Esophagus muscularis mucosa (tissue), 4 donors: ENCODE measurements around the gene DOCK11. TPM values are rescaled to one million over a fixed set of nuclear protein-coding genes. Genes with fewer than 3 reads are reported as not detected.

Experiments used
- DNase-seq: peaks from one replicate; pipeline ENCODE4 v3.0.0-alpha.2; 2017; ENCODE audit errors: extremely low spot score
- H3K27ac ChIP-seq, 4 donors: fragments of 200-600 bp; sonication (generic); replicated peaks in 1 of 4; 1 replicate in 3 of 4; 2 replicates in 1 of 4; pipeline ENCODE4 v1.5.1; 2016 to 2019; ENCODE audit warnings: mild to moderate bottlenecking in 1 of 4
- H3K27me3 ChIP-seq, 4 donors: fragments of 200-600 bp; sonication (generic); one replicate each; pipeline versions ENCODE4 v1.5.1 to v1.6.0; 2016 to 2019
- H3K36me3 ChIP-seq, 4 donors: fragments of 200-600 bp; sonication (generic); one replicate each; pipeline ENCODE4 v1.5.1; 2016 to 2019
- H3K4me1 ChIP-seq, 4 donors: fragments of 200-600 bp; sonication (generic); one replicate each; pipeline ENCODE4 v1.5.1; 2016 to 2019
- H3K4me3 ChIP-seq, 4 donors: fragments of 200-600 bp; sonication (generic); 1 replicate in 2 of 4; 2 replicates in 2 of 4; pipeline ENCODE4 v1.5.1; 2016 to 2019; ENCODE audit warnings: mild to moderate bottlenecking in 4 of 4, moderate library complexity in 1 of 4
- H3K9me3 ChIP-seq, 4 donors: fragments of 200-600 bp; sonication (generic); 1 replicate in 3 of 4; 2 replicates in 1 of 4; pipeline ENCODE4 v1.5.1; 2016 to 2019
- EP300 ChIP-seq: sonication (generic); formaldehyde crosslinking; IDR thresholded peaks from one replicate; pipeline ENCODE4 v1.6.1; 2017; ENCODE audit warnings: antibody characterized with exemption
- POLR2A ChIP-seq: fragments of 450-650 bp; IDR thresholded peaks from one replicate; pipeline ENCODE4 v1.6.1; 2017; ENCODE audit warnings: antibody characterized with exemption, moderate library complexity, mild to moderate bottlenecking, low read depth
- POLR2AphosphoS5 ChIP-seq, 2 donors: sonication (generic); formaldehyde crosslinking; IDR thresholded peaks; one replicate each; pipeline ENCODE4 v1.6.1; 2017; ENCODE audit warnings: antibody characterized with exemption in 2 of 2
- WGBS: methylation state at CpG from one replicate; pipeline ENCODE4 v1.1.5; 2018; 5-methylcytosine and 5-hydroxymethylcytosine counted together
- intact Hi-C: fragments of 100-400 bp; cut with DNase I; formaldehyde crosslinking; loops from one replicate; pipeline ENCODE4 v1.15.1; 2023
- total RNA-seq, 4 donors: library from RNA; depleted of rRNA; stranded (reverse); fragments of >200 nt; gene quantifications; one replicate each; pipeline versions ENCODE4 v1.1.0 to v1.2.1, GENCODE V29; 2016
- TF ChIP-seq, protein P1 (sequence below), 3 experiments: fragments of 200-600 bp in 2 of 3; fragments of 450-650 bp in 1 of 3; sonication (generic) in 2 of 3; IDR thresholded peaks; one replicate each; pipeline ENCODE4 v1.5.1; 2017 to 2019; ENCODE audit warnings: antibody characterized with exemption in 3 of 3, mild to moderate bottlenecking in 2 of 3, moderate library complexity in 1 of 3

The DOCK11 gene
- total RNA-seq, 4 donors from 2014 or later: 62.0 to 103 (median 64.7) TPM

DNA sequence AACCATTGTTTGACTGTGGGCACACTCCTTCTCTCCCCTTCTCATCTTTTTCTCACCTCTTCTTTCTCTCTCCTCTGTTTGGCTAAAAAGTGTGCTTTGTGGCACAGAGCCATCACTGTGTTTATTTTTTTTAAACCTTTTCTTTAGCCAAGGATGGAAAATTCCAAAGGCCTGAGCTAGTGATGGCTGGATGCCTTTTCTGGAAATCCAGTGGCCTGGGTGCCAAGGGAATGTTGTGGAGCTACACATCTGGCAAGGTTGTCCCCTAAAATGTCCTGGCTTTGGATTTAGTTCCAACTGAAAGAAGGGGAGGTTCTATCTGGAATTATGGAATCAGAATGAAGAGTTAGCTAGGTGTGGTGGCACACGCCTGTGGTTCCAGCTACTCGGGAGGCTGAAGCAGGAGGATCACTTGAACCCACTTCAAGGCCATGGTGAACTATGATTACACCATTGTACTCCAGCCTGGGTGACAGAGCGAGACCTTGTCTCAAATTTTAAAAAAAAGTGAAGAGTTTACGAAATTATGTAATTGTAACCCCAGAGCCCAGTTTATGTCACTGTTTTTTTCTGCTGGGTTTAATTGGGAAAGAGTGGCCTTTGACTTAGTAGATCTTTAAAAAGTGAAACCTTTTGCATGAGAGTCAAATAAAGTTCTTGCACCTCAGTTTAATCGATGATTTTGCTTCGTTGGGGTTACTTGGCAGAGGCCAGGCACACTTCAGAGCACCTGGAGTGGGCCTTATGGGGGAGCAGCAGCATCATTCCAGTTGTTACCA, 17.7 kb downstream of the DOCK11 start:
- TF ChIP-seq POLR2AphosphoS5 (IDR thresholded peaks at IDR 0.05) (peak in 1 of 2 donors; percentile 40), EP300 (no peak)
- H3K9me3 ChIP-seq: peaks cover 0 to 11% (median 0%) of the 10 kb centered on the region in 4 donors
- intact Hi-C loops: no loop called here
- H3K27ac ChIP-seq: peak overlapping the region; percentile 66 to 76 (median 72)
- H3K4me1 ChIP-seq: peaks cover 0 to 66% (median 54%) of the 10 kb centered on the region in 4 donors
- H3K36me3 ChIP-seq: no peaks in the 10 kb centered on the region
- no peak overlapping the region for H3K4me3 ChIP-seq
- no peak for DNase-seq
- 78% methylated on average over 6 of the region's 6 CpGs for WGBS
- H3K27me3 ChIP-seq: no peaks in the 10 kb centered on the region

DNA sequence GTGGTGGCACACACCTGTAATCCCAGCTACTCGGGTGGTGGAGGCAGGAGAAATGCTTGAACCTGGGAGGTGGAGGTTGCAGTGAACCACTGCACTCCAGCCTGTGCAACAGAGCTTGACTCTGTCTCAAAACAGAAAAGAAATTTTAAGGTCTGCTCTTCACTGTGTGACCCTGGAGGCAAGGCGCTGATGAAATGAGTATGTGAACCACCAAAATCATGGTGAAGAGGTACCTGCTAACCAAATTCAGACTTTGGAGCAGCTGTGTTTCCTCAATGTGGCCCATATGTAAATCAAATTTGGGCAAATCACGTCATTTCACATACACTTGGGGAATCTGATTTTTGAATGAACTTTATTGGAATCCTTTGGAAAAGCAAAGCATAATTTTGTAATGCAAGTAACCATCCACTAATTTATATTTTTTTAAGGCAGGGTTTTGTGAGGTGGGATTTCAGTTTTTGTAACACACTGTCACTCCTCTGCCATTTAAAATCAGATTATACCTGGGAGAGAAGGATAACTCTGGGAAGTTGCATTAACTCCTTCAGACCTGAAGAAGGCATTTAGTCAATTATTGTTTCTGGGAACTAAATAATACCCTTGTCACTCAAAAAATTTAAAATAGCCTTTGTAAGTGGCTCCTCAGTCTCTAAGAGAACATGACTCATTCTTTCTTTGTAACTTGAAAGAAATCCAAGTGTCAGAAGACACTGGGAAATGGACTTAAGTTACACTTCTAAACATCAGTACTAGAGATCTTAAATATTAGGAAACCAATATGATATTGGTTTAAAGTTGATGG, 24.0 kb downstream of the DOCK11 start:
- Histone ChIP-seq H3K4me1 (peaks cover 0 to 63% (median 43%) of the 10 kb centered on the region in 4 donors), H3K27me3 (no peaks in the 10 kb centered on the region), H3K4me3 (no peak overlapping the region), H3K36me3 (no peaks in the 10 kb centered on the region), H3K27ac (peak overlapping the region; percentile 69 to 76 (median 74)), H3K9me3 (peaks cover 0 to 8% (median 0%) of the 10 kb centered on the region in 4 donors)
- intact Hi-C loops: no loop called here
- DNase-seq: no peak
- 52% methylated on average over 3 of the region's 3 CpGs for WGBS
- TF ChIP-seq POLR2A (no peak), EP300 (no peak), POLR2AphosphoS5 (IDR thresholded peaks at IDR 0.05) (no peak)
- TF ChIP-seq, protein P1, sequence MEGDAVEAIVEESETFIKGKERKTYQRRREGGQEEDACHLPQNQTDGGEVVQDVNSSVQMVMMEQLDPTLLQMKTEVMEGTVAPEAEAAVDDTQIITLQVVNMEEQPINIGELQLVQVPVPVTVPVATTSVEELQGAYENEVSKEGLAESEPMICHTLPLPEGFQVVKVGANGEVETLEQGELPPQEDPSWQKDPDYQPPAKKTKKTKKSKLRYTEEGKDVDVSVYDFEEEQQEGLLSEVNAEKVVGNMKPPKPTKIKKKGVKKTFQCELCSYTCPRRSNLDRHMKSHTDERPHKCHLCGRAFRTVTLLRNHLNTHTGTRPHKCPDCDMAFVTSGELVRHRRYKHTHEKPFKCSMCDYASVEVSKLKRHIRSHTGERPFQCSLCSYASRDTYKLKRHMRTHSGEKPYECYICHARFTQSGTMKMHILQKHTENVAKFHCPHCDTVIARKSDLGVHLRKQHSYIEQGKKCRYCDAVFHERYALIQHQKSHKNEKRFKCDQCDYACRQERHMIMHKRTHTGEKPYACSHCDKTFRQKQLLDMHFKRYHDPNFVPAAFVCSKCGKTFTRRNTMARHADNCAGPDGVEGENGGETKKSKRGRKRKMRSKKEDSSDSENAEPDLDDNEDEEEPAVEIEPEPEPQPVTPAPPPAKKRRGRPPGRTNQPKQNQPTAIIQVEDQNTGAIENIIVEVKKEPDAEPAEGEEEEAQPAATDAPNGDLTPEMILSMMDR (IDR thresholded peaks at IDR 0.05): no peak

DNA sequence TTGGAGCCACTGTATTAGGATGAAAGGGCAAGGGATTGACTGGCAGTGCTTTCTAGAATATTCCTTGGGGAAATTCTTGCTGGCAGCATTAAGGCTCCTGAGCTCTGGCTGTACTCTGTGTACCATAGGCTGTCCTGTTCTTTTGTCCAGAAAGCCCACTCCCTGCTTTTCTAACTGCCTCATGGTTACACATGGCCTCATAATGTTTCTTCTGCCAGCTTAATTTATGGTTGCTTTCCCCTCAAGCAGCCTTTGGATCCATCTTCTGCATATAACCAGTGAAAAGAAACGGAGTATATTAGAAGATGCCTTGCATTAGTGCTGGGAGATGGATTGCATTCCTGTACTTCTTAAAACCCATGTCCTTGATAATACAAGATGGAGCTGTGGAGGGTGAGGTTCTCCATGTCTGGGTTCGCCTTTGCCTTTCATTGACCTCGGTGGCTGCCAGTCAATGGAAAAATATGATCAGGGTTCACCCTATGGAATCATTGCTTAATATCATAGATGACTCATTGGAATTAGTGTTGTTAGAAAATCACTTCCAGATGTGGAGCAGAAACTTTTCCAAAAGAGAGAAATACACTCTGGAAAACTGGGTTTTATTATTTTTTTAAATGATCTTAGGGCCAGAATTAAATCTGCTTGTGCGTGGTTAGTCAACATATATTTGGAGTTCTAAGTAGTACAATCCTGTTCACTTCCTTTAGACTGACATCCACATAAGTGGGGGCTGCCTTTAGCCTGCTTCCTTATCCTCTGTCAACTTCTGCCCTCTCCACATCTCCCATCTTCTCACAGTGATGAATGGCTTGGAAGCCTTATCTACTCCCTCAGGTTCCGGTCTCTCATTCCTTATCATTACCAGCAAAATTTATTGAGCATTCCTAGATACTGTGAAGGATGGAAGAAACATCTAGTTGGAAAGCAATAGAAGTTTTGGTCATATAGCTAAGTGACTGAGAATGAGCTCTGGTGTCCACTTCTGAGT, 24.9 kb downstream of the DOCK11 start:
- no peak for DNase-seq
- TF ChIP-seq EP300 (no peak), POLR2AphosphoS5 (IDR thresholded peaks at IDR 0.05) (peak in 1 of 2 donors; percentile 23)
- 71% methylated on average over 5 of the region's 5 CpGs for WGBS
- Histone ChIP-seq H3K9me3 (no peaks in the 10 kb centered on the region), H3K4me3 (no peak overlapping the region), H3K27me3 (no peaks in the 10 kb centered on the region), H3K36me3 (no peaks in the 10 kb centered on the region), H3K4me1 (peaks cover 0 to 63% (median 43%) of the 10 kb centered on the region in 4 donors), H3K27ac (peak overlapping the region; percentile 69 to 76 (median 74))
- intact Hi-C loops: no loop called here

DNA sequence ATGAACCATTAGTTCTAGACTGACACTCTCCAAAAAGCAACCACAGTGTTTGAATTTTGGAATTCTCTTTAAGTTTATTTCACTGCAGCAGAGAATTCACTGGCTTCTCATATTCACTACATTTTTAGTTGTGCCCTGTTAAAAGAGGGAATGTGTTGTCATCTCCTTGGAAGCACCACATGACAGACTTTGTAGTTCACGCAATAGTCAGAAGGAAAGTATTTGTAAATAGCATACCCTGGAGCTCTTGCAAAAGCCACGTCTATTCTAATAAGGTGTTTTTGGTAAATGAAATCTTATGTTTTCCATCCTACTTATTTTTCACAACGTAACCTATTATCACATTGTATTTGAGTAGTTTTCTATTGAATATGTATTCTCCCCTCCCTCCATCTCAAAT, 25.8 kb downstream of the DOCK11 start:
- Histone ChIP-seq H3K4me3 (no peak overlapping the region), H3K4me1 (peaks cover 3 to 69% (median 48%) of the 10 kb centered on the region in 4 donors), H3K9me3 (no peaks in the 10 kb centered on the region), H3K27me3 (no peaks in the 10 kb centered on the region), H3K36me3 (no peaks in the 10 kb centered on the region), H3K27ac (peak overlapping the region; percentile 69 to 76 (median 74))
- 55% methylated on average over 3 of the region's 3 CpGs for WGBS
- DNase-seq: no peak
- TF ChIP-seq, protein P1 (IDR thresholded peaks at IDR 0.05): no peak
- TF ChIP-seq POLR2A (no peak), POLR2AphosphoS5 (IDR thresholded peaks at IDR 0.05) (peak in 1 of 2 donors; percentile 51), EP300 (no peak)
- intact Hi-C loops: no loop called here

DNA sequence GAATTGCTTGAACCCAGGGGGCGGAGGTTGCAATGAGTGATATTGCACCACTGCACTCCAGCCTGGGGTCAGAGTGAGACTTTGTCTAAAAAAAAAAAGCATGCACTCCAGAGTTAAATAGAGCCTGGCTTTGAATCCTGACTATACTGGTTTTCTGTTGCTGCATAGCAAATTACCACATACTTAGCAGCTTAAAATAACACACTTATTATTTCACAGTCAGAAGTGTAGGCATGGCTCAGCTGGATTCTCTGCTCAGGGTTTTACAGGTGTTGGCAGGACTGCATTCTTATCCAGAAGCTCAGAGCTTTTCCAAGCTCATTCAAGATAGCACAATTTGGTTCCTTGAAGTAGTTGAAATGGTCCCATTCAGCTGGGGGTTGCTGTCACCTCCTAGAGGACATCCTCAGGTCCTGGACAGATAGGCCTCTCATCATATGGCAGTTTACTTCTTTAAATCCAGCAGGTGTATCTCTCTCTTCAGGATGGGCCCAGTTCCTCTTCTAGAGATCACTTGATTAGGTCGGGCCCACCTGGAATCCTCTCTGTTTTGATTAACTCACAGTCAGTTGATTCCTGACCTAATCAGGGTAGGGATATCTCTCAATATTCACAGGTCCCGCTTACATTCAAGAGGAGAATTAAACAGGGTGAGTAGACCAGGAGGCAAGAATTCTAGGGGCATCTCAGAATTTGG, 26.8 kb downstream of the DOCK11 start:
- H3K9me3 ChIP-seq: no peaks in the 10 kb centered on the region
- intact Hi-C loops: no loop called here

More for the DNA sequence above, 26.8 kb downstream of the DOCK11 start:
- WGBS: 88% methylated on average over 3 of the region's 3 CpGs
- Histone ChIP-seq H3K36me3 (no peaks in the 10 kb centered on the region), H3K4me1 (peaks cover 3 to 75% (median 53%) of the 10 kb centered on the region in 4 donors), H3K27me3 (no peaks in the 10 kb centered on the region), H3K4me3 (no peak overlapping the region), H3K27ac (peak overlapping the region; percentile 69 to 76 (median 74))
- DNase-seq: no peak
- no peak for TF ChIP-seq POLR2A
- TF ChIP-seq EP300: no peak
- TF ChIP-seq, protein P1 (IDR thresholded peaks at IDR 0.05): no peak
- TF ChIP-seq POLR2AphosphoS5 (IDR thresholded peaks at IDR 0.05): no peak
